HG03354 (cell line): ENCODE measurements around the gene PARP8.

Experiments used
- ATAC-seq: cut with Tn5 transposase; IDR thresholded peaks from one replicate; pipeline ENCODE4 v1.9.1; 2021; ENCODE audit warnings: mild to moderate bottlenecking; ENCODE audit not compliant: unreplicated experiment, poor library complexity, severe bottlenecking

Gene PARP8

GRCh38 chr5:50827516-50828247 is 161.2 kb downstream of the PARP8 start:
- no peak for ATAC-seq

GRCh38 chr5:50829023-50829422 is 162.6 kb downstream of the PARP8 start:
- ATAC-seq, result no peak

GRCh38 chr5:50832657-50833284 is 166.3 kb downstream of the PARP8 start:
- ATAC-seq, result no peak

- ATAC-seq, result no peak
Measured at GRCh38 chr5:50836356-50836755, 169.9 kb downstream of the PARP8 start.

GRCh38 chr5:50839472-50839871 is 173.0 kb downstream of the PARP8 start:
- no peak for ATAC-seq

GRCh38 chr5:50843091-50843490 is 176.7 kb downstream of the PARP8 start:
- no peak for ATAC-seq

GRCh38 chr5:50846261-50846660 is 179.8 kb downstream of the PARP8 start:
- ATAC-seq, result no peak

- ATAC-seq, result no peak
Measured at GRCh38 chr5:50849554-50849953, 183.1 kb downstream of the PARP8 start.

GRCh38 chr5:50853151-50853550 is 186.7 kb downstream of the PARP8 start:
- peak; percentile 85 for ATAC-seq

GRCh38 chr5:50854082-50854481 is 187.6 kb downstream of the PARP8 start:
- ATAC-seq, result no peak

GRCh38 chr5:50855001-50855400 is 188.6 kb downstream of the PARP8 start:
- no peak for ATAC-seq

GRCh38 chr5:50856401-50857119 is 190.1 kb downstream of the PARP8 start:
- peak; percentile 65 for ATAC-seq

GRCh38 chr5:50863534-50864170 is 197.2 kb downstream of the PARP8 start:
- no peak for ATAC-seq

GRCh38 chr5:50864466-50864865 is 198.0 kb downstream of the PARP8 start:
- no peak for ATAC-seq

- ATAC-seq, result no peak
Measured at GRCh38 chr5:50866415-50866814, 200.0 kb downstream of the PARP8 start.

- no peak for ATAC-seq
Measured at GRCh38 chr5:50867140-50867539, 200.7 kb downstream of the PARP8 start.

GRCh38 chr5:50873595-50874277 is 207.3 kb downstream of the PARP8 start:
- ATAC-seq, result no peak

- no peak for ATAC-seq
Measured at GRCh38 chr5:50874306-50875001, 208.0 kb downstream of the PARP8 start.

GRCh38 chr5:50875002-50875344 is 208.5 kb downstream of the PARP8 start:
- no peak for ATAC-seq
